Neutrophil (primary cell): ENCODE data around the gene TRIM2.
A peak's percentile ranks its signal among the peaks of the same experiment; 100 is the strongest.

Source experiments
- H3K27ac ChIP-seq: fragments of 200-600 bp; sonication (generic); 2 replicates; pipeline ENCODE4 v1.5.1; 2016; ENCODE audit warnings: mild to moderate bottlenecking, moderate library complexity
- H3K27me3 ChIP-seq: fragments of 200-600 bp; sonication (generic); 2 replicates; pipeline ENCODE4 v1.6.0; 2016; ENCODE audit warnings: mild to moderate bottlenecking
- H3K36me3 ChIP-seq: fragments of 200-600 bp; sonication (generic); 2 replicates; pipeline ENCODE4 v1.5.1; 2017
- H3K4me1 ChIP-seq, 2 experiments: fragments of 200-600 bp in 1 of 2; sonication (generic) in 1 of 2; 1 replicate in 1 of 2; 2 replicates in 1 of 2; pipeline versions ENCODE4 v1.5.1 to v1.6.1; 2013 to 2016; ENCODE audit warnings: low read depth in 1 of 2, low read length in 1 of 2, mild to moderate bottlenecking in 1 of 2, moderate library complexity in 1 of 2; ENCODE audit not compliant: control insufficient read depth in 1 of 2, insufficient read depth in 1 of 2
- H3K4me3 ChIP-seq, 2 experiments: fragments of 200-600 bp in 1 of 2; sonication (generic) in 1 of 2; 1 replicate in 1 of 2; 2 replicates in 1 of 2; pipeline ENCODE4 v1.5.1; 2013 to 2016; ENCODE audit warnings: low read depth in 1 of 2, low read length in 1 of 2, mild to moderate bottlenecking in 1 of 2, moderate library complexity in 1 of 2
- H3K9me3 ChIP-seq: fragments of 200-600 bp; sonication (generic); 2 replicates; pipeline ENCODE4 v1.5.1; 2016
- TF ChIP-seq, protein P1 (sequence below): fragments of 200-600 bp; sonication (generic); IDR thresholded peaks from 2 replicates; pipeline ENCODE4 v1.5.1; 2016; ENCODE audit warnings: antibody characterized with exemption

The TRIM2 gene

DNA sequence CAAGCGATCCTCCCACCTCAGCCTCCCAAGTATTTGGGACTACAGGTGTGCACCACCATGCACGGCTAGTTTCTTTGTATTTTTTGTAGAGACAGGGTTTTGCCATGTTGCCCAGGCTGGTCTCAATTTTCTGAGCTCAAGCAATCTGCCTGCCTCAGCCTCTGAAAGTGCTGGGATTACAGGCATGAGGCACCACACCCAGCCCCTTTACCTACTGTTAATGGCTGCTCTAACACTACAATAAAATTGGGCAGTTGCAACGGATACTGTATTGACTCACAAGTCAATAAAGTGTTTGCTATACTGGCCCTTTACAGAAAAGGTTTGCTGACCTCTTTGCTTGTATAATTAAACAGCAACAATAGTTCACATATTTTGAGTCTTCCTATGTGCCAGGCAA is 41.5 kb downstream of the TRIM2 start:
- H3K9me3 ChIP-seq = no peaks in the 10 kb centered on the region
- peaks cover 47% of the 10 kb centered on the region for H3K27me3 ChIP-seq
- H3K4me3 ChIP-seq = no peak overlapping the region
- peaks cover 0 to 11% of the 10 kb centered on the region in 2 experiments for H3K4me1 ChIP-seq
- TF ChIP-seq, protein P1, sequence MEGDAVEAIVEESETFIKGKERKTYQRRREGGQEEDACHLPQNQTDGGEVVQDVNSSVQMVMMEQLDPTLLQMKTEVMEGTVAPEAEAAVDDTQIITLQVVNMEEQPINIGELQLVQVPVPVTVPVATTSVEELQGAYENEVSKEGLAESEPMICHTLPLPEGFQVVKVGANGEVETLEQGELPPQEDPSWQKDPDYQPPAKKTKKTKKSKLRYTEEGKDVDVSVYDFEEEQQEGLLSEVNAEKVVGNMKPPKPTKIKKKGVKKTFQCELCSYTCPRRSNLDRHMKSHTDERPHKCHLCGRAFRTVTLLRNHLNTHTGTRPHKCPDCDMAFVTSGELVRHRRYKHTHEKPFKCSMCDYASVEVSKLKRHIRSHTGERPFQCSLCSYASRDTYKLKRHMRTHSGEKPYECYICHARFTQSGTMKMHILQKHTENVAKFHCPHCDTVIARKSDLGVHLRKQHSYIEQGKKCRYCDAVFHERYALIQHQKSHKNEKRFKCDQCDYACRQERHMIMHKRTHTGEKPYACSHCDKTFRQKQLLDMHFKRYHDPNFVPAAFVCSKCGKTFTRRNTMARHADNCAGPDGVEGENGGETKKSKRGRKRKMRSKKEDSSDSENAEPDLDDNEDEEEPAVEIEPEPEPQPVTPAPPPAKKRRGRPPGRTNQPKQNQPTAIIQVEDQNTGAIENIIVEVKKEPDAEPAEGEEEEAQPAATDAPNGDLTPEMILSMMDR = no peak
- H3K27ac ChIP-seq = no peak overlapping the region
- no peaks in the 10 kb centered on the region for H3K36me3 ChIP-seq

DNA sequence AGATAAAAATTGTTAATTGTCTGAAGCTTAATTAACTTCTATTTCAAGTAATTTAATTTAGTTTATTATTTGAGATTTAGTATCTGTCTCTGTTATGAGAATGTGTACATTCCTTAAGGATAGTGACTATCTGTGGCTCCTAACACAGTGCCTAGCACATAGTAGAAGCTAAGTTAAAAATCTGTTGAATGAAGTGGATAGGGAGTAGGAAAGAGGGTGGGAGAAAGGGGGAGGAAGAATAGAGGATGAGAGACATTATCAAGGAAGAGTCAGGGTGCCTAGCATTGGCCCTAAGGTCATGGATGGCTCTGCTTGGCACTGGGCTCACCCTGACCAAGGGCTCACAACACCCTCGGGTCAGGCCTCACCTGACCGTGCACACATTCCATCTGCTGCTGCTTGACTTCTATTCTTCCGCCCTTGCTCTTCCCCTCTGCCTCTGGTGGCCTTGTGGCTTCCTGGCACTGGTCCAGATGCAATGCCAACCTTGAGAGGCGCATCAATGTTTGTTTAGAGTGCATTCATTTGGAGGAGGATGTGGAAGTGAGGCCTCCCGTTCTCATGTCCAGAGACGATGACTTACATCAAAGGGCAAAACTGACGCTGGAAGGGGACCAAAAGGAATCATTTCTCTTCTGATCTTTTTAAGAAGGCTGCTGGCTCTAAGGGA is 42.3 kb downstream of the TRIM2 start:
- H3K36me3 ChIP-seq = no peaks in the 10 kb centered on the region
- H3K27me3 ChIP-seq = peaks cover 55% of the 10 kb centered on the region
- H3K4me1 ChIP-seq = peaks cover 0 to 11% of the 10 kb centered on the region in 2 experiments
- TF ChIP-seq, protein P1 = no peak
- H3K9me3 ChIP-seq = no peaks in the 10 kb centered on the region
- H3K27ac ChIP-seq = no peak overlapping the region
- H3K4me3 ChIP-seq = no peak overlapping the region

DNA sequence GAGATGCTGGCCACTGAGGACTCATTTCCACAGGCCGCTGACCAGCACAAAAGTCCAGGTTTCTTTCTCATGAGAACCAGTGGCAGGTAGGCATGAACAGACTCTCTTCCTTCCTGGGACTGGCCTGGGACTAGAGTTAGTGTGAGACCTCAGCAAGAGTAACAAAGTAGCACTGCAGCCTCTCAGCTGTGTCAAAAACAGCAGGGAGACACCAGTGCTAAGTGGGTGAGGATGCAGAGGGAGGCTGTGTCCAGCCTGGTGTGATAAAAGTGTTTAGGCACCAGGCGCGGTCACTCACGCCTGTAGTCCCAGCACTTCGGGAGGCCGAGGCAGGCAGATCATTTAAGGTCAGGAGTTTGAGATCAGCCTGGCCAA is 42.9 kb downstream of the TRIM2 start:
- Histone ChIP-seq H3K9me3 (no peaks in the 10 kb centered on the region), H3K27ac (no peak overlapping the region), H3K36me3 (no peaks in the 10 kb centered on the region), H3K27me3 (peaks cover 61% of the 10 kb centered on the region), H3K4me3 (no peak overlapping the region), H3K4me1 (peaks cover 0 to 11% of the 10 kb centered on the region in 2 experiments)
- TF ChIP-seq, protein P1 = no peak

DNA sequence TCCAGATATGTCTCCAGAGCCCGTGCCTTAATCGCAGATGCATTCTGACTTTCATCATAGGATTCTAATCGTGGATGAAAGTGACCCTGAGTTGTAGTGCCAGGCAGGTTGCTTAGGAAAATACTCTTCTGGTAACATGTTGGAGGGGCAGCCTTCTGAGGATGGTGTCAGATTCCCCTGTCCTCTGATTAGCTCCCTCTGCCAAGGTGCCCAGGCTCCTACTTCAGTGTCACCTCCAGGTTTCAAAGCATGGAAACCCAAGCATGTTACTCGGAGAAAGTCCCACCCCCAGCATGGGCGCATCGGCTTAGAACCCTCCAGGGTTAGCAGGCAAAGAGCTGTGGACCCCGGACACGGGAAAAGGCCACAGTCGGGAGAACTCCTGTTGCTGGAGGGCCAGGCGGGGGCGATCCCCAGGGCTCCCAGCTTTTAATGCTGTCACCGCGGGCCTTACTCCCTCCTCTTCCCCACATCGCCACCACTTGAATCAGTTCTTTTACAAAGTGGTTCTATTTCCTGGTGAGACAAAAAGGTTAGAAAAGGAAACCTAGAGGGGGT is 44.5 kb downstream of the TRIM2 start:
- Histone ChIP-seq H3K36me3 (no peaks in the 10 kb centered on the region), H3K4me1 (peaks cover 0 to 11% of the 10 kb centered on the region in 2 experiments), H3K4me3 (peak overlapping the region in 1 of 2 experiments; percentile 44), H3K27me3 (peaks cover 64% of the 10 kb centered on the region), H3K9me3 (no peaks in the 10 kb centered on the region), H3K27ac (no peak overlapping the region)
- TF ChIP-seq, protein P1 = no peak

DNA sequence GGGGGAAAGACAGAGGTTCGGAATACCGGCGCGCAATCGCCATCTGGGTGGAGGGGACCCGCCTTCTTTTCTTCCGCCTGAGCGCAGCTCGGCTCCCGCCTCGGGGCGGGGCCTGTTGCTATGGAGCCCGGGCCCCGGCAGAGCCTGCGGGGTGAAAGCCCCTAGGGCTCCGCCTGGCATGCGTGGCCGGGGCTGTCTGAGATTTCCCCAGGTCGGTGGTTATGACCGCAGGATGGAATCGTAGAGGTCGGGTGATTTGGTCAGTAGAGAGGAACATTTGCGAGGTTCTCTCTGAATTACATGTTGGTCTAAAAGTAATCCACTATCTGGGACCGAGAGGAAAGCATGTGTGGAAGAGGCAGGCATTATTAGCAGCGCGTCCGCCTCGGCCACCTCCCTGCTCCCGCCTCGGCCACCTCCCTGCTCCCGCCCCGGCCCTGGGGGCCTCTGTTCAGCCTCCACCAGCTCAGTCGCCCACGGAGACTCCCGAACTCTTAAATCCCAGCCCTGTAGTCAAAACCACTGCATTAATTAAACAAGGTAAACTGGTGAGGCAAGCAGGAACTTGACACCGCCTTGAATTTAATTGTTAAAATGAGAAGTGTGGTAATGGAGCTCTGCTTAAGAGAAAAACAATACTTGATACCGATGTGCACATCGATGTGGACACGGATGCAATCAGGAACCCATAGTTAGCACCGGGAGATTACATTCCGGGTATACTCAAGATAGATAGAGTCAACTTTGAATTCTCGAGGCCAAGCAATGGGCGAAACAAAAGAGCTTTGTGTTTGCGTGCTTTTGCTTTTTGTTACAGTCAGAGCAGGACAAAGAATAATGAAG is 45.2 kb downstream of the TRIM2 start:
- peaks cover 0 to 11% of the 10 kb centered on the region in 2 experiments for H3K4me1 ChIP-seq
- no peak overlapping the region for H3K27ac ChIP-seq
- peaks cover 66% of the 10 kb centered on the region for H3K27me3 ChIP-seq
- H3K4me3 ChIP-seq = peak overlapping the region in 1 of 2 experiments; percentile 44
- TF ChIP-seq, protein P1 = no peak
- no peaks in the 10 kb centered on the region for H3K36me3 ChIP-seq
- H3K9me3 ChIP-seq = no peaks in the 10 kb centered on the region
